WTC11 (cell line): ENCODE results near the gene MYH11.

ENCODE experiments used
- CREB1 ChIP-seq: sonication (generic); formaldehyde crosslinking; IDR thresholded peaks from 2 replicates; pipeline ENCODE4 v1.8.0; 2023; ENCODE audit warnings: mild to moderate bottlenecking, missing genetic modification reagents
- CTCF ChIP-seq: fragments of 200-600 bp; IDR thresholded peaks from 2 replicates; pipeline ENCODE4 v1.8.0; 2022; ENCODE audit warnings: antibody characterized with exemption
- ESRRA ChIP-seq: sonication (generic); formaldehyde crosslinking; IDR thresholded peaks from 2 replicates; pipeline ENCODE4 v1.8.1; 2022; ENCODE audit warnings: mild to moderate bottlenecking, missing genetic modification reagents, borderline replicate concordance
- FOXK1 ChIP-seq: sonication (generic); formaldehyde crosslinking; IDR thresholded peaks from 2 replicates; pipeline ENCODE4 v1.8.0; 2022; ENCODE audit warnings: mild to moderate bottlenecking, moderate library complexity, missing genetic modification reagents
- HMGXB4 ChIP-seq: sonication (generic); formaldehyde crosslinking; IDR thresholded peaks from 2 replicates; pipeline ENCODE4 v1.8.1; 2023; ENCODE audit warnings: mild to moderate bottlenecking, moderate library complexity, missing genetic modification reagents
- NR3C1 ChIP-seq: sonication (generic); formaldehyde crosslinking; conservative IDR thresholded peaks from 2 replicates; pipeline ENCODE4 v1.8.1; 2023; ENCODE audit warnings: low read depth, mild to moderate bottlenecking, missing genetic modification reagents
- PREB ChIP-seq: sonication (generic); formaldehyde crosslinking; IDR thresholded peaks from 2 replicates; pipeline ENCODE4 v1.8.1; 2022; ENCODE audit warnings: mild to moderate bottlenecking, missing genetic modification reagents, moderate library complexity, borderline replicate concordance
- SP1 ChIP-seq: sonication (generic); formaldehyde crosslinking; conservative IDR thresholded peaks from 2 replicates; pipeline ENCODE4 v1.8.1; 2022; ENCODE audit warnings: missing genetic modification reagents
- TEAD1 ChIP-seq: sonication (generic); formaldehyde crosslinking; IDR thresholded peaks from 2 replicates; pipeline ENCODE4 v1.8.0; 2022; ENCODE audit warnings: mild to moderate bottlenecking, missing genetic modification reagents
- ZNF281 ChIP-seq: sonication (generic); formaldehyde crosslinking; IDR thresholded peaks from 2 replicates; pipeline ENCODE4 v1.8.0; 2023; ENCODE audit warnings: mild to moderate bottlenecking, missing genetic modification reagents
- TF ChIP-seq, protein P1 (sequence below): sonication (generic); formaldehyde crosslinking; IDR thresholded peaks from 2 replicates; pipeline ENCODE4 v1.8.1; 2023; ENCODE audit warnings: mild to moderate bottlenecking, missing genetic modification reagents

DNA sequence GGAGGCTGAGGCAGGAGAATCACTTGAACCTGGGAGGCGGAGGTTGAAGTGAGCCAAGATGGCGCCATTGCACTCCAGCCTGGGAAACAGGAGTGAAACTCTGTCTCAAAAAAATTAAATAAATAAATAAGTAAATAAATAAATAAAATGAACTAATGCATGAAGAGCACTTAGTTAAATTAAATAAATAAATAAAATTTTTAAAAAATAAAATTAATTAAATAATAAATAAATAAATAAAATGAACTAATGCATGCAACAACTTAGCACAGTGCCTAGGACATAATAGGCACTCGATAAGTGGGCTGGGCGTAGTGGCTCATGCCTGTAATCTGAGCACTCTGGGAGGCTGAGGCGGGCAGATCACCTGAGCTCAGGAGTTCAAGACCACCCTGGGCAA lies 47.1 kb upstream of the MYH11 start:
- TF ChIP-seq CTCF (no peak), ESRRA (no peak), ZNF281 (no peak), PREB (CRISPR knock-in tag) (no peak), TEAD1 (CRISPR knock-in tag) (no peak), CREB1 (CRISPR knock-in tag) (no peak), NR3C1 (no peak), SP1 (CRISPR knock-in tag) (no peak), HMGXB4 (no peak), FOXK1 (CRISPR knock-in tag) (no peak)
- TF ChIP-seq, protein P1, sequence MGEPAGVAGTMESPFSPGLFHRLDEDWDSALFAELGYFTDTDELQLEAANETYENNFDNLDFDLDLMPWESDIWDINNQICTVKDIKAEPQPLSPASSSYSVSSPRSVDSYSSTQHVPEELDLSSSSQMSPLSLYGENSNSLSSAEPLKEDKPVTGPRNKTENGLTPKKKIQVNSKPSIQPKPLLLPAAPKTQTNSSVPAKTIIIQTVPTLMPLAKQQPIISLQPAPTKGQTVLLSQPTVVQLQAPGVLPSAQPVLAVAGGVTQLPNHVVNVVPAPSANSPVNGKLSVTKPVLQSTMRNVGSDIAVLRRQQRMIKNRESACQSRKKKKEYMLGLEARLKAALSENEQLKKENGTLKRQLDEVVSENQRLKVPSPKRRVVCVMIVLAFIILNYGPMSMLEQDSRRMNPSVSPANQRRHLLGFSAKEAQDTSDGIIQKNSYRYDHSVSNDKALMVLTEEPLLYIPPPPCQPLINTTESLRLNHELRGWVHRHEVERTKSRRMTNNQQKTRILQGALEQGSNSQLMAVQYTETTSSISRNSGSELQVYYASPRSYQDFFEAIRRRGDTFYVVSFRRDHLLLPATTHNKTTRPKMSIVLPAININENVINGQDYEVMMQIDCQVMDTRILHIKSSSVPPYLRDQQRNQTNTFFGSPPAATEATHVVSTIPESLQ (CRISPR knock-in tag): no peak
